ENCODE data around the gene S100PBP. TPM values are rescaled to one million over a fixed set of nuclear protein-coding genes. Genes with fewer than 3 reads are reported as not detected.

Gene S100PBP
- total RNA-seq, 1 experiment from 2014 or later = 50.1 TPM

- no CpG with 5 or more reads among the region's 1 CpG for WGBS (ENCODE audit: extremely low coverage, insufficient read length, low lambda C conversion rate)
- Histone ChIP-seq H2AK5ac (ENCODE audit: insufficient read length, low read length) (no peak overlapping the region), H4K5ac (ENCODE audit: insufficient read length, low read depth, low read length) (no peak overlapping the region), H3K23me2 (ENCODE audit: insufficient read length, low read depth, low read length, poor library complexity, severe bottlenecking) (no peaks in the 10 kb centered on the region), H3K27me3 (ENCODE audit: insufficient read depth, low read length) (no peaks in the 10 kb centered on the region), H3K4me1 (ENCODE audit: insufficient read depth, low read length) (no peaks in the 10 kb centered on the region), H3K9ac (ENCODE audit: extremely low read depth, insufficient read length, low read length) (no peak overlapping the region), H3K4me2 (ENCODE audit: insufficient read depth, insufficient read length, low read length) (no peak overlapping the region), H2BK15ac (ENCODE audit: low read depth, low read length) (no peak overlapping the region), H3K9me3 (ENCODE audit: control insufficient read depth, low read depth, low read length) (no peaks in the 10 kb centered on the region), H4K8ac (replicated peaks; ENCODE audit: insufficient read length, low read depth, low read length) (no peak overlapping the region), H2AFZ (ENCODE audit: low read length) (no peak overlapping the region), H3K56ac (ENCODE audit: insufficient read length, low read depth, low read length) (no peak overlapping the region), H3K23ac (ENCODE audit: insufficient read length, low read depth, low read length) (no peak overlapping the region), H2BK12ac (ENCODE audit: insufficient read length, low read depth, low read length) (no peak overlapping the region), H3T11ph (ENCODE audit: low read length) (no peak overlapping the region), H3K14ac (ENCODE audit: insufficient read depth, low read length) (no peak overlapping the region), H3K79me2 (ENCODE audit: insufficient read depth, low read length) (no peaks in the 10 kb centered on the region), H4K91ac (ENCODE audit: insufficient read length, low read depth, low read length) (no peak overlapping the region), H2BK20ac (ENCODE audit: low read depth, low read length, poor library complexity, severe bottlenecking) (no peak overlapping the region), H3K27ac (ENCODE audit: insufficient read length, low read depth, low read length) (no peak overlapping the region), H2BK120ac (ENCODE audit: low read depth, low read length, poor library complexity, severe bottlenecking) (no peak overlapping the region), H2BK5ac (ENCODE audit: insufficient read length, low read length) (no peak overlapping the region), H4K20me1 (ENCODE audit: control insufficient read depth, insufficient read depth, insufficient read length) (no peaks in the 10 kb centered on the region), H3K79me1 (ENCODE audit: insufficient read depth, low read depth, low read length, poor library complexity, severe bottlenecking) (no peaks in the 10 kb centered on the region), H3K18ac (ENCODE audit: insufficient read length, low read depth, low read length) (no peak overlapping the region), H3K4ac (ENCODE audit: low read depth, low read length) (no peak overlapping the region)
- Mint-ChIP-seq H3K9me3 (no peaks in the 10 kb centered on the region), H3K27me3 (ENCODE audit: low read depth) (no peaks in the 10 kb centered on the region), H3K4me3 (no peak overlapping the region), H3K27ac (0 out of 7 replicates have a peak overlapping the region, but pooled peaks of 2 of the 3 experiments have one; percentile 15 to 21), H3K36me3 (ENCODE audit: insufficient read depth in 1 of 3, low read depth in 3 of 3) (peaks cover 14 to 79% (median 77%) of the 10 kb centered on the region in 3 experiments; a peak in 6 of 7 replicates), H3K4me1 (no peaks in the 10 kb centered on the region)
- no peak for DNase-seq
- TF ChIP-seq, protein P1, sequence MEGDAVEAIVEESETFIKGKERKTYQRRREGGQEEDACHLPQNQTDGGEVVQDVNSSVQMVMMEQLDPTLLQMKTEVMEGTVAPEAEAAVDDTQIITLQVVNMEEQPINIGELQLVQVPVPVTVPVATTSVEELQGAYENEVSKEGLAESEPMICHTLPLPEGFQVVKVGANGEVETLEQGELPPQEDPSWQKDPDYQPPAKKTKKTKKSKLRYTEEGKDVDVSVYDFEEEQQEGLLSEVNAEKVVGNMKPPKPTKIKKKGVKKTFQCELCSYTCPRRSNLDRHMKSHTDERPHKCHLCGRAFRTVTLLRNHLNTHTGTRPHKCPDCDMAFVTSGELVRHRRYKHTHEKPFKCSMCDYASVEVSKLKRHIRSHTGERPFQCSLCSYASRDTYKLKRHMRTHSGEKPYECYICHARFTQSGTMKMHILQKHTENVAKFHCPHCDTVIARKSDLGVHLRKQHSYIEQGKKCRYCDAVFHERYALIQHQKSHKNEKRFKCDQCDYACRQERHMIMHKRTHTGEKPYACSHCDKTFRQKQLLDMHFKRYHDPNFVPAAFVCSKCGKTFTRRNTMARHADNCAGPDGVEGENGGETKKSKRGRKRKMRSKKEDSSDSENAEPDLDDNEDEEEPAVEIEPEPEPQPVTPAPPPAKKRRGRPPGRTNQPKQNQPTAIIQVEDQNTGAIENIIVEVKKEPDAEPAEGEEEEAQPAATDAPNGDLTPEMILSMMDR (conservative IDR thresholded peaks at IDR 0.05) = no peak
These were observed 14.4 kb downstream of the S100PBP start for GRCh38 chr1:32831878-32832277.
